HG03457 (cell line): ENCODE results near the gene CX3CL1.
"Not testable (repeated sequence)": the region's sequence is repeated elsewhere in the genome, so short reads cannot be mapped to it uniquely, and the experiment has no call there.

Experiments
- ATAC-seq: cut with Tn5 transposase; IDR thresholded peaks from one replicate; pipeline ENCODE4 v1.9.1; 2021; ENCODE audit warnings: moderate number of reproducible peaks; ENCODE audit not compliant: unreplicated experiment

Gene CX3CL1

GRCh38 chr16:57381791-57382534 is 9.7 kb downstream of the CX3CL1 start:
- ATAC-seq, result no peak

DNA sequence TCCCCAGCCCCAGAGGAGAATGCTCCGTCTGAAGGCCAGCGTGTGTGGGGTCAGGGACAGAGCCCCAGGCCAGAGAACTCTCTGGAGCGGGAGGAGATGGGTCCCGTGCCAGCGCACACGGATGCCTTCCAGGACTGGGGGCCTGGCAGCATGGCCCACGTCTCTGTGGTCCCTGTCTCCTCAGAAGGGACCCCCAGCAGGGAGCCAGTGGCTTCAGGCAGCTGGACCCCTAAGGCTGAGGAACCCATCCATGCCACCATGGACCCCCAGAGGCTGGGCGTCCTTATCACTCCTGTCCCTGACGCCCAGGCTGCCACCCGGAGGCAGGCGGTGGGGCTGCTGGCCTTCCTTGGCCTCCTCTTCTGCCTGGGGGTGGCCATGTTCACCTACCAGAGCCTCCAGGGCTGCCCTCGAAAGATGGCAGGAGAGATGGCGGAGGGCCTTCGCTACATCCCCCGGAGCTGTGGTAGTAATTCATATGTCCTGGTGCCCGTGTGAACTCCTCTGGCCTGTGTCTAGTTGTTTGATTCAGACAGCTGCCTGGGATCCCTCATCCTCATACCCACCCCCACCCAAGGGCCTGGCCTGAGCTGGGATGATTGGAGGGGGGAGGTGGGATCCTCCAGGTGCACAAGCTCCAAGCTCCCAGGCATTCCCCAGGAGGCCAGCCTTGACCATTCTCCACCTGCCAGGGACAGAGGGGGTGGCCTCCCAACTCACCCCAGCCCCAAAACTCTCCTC is 10.4 kb downstream of the CX3CL1 start:
- no peak for ATAC-seq

DNA sequence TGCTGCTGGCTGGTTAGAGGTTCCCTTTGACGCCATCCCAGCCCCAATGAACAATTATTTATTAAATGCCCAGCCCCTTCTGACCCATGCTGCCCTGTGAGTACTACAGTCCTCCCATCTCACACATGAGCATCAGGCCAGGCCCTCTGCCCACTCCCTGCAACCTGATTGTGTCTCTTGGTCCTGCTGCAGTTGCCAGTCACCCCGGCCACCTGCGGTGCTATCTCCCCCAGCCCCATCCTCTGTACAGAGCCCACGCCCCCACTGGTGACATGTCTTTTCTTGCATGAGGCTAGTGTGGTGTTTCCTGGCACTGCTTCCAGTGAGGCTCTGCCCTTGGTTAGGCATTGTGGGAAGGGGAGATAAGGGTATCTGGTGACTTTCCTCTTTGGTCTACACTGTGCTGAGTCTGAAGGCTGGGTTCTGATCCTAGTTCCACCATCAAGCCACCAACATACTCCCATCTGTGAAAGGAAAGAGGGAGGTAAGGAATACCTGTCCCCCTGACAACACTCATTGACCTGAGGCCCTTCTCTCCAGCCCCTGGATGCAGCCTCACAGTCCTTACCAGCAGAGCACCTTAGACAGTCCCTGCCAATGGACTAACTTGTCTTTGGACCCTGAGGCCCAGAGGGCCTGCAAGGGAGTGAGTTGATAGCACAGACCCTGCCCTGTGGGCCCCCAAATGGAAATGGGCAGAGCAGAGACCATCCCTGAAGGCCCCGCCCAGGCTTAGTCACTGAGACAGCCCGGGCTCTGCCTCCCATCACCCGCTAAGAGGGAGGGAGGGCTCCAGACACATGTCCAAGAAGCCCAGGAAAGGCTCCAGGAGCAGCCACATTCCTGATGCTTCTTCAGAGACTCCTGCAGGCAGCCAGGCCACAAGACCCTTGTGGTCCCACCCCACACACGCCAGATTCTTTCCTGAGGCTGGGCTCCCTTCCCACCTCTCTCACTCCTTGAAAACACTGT is 11.3 kb downstream of the CX3CL1 start:
- ATAC-seq, result no peak

GRCh38 chr16:57384248-57385070 is 12.2 kb downstream of the CX3CL1 start:
- ATAC-seq, result no peak

GRCh38 chr16:57385083-57385482 is 12.8 kb downstream of the CX3CL1 start:
- ATAC-seq, result no peak

DNA sequence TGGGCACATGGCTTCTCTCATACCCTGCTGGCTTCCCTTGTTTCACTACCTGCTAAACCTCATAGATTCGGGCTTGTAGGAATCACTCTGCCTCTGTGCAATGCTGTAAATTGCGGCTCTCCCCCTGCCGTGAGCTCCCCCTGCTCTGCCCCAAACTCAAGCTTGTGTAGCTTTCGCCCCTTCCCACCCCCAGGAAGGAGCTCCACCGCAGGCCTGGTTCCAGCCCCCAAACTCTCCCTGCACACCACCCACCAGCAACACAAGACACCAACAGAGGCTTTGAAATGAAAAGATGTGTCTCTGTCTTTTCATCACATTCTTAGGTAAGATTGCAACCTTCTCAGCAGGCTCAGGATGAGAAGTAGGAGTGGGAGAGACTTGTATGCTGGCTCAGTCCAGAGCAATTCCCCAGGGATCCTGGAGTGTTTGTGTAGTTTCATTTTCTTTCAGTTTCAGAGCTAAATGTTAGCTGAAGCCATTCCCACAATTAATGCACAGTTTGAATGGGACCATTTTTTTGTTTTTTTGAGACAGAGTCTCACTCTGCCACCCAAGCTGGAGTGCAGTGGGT is 14.2 kb downstream of the CX3CL1 start:
- ATAC-seq, result no peak

DNA sequence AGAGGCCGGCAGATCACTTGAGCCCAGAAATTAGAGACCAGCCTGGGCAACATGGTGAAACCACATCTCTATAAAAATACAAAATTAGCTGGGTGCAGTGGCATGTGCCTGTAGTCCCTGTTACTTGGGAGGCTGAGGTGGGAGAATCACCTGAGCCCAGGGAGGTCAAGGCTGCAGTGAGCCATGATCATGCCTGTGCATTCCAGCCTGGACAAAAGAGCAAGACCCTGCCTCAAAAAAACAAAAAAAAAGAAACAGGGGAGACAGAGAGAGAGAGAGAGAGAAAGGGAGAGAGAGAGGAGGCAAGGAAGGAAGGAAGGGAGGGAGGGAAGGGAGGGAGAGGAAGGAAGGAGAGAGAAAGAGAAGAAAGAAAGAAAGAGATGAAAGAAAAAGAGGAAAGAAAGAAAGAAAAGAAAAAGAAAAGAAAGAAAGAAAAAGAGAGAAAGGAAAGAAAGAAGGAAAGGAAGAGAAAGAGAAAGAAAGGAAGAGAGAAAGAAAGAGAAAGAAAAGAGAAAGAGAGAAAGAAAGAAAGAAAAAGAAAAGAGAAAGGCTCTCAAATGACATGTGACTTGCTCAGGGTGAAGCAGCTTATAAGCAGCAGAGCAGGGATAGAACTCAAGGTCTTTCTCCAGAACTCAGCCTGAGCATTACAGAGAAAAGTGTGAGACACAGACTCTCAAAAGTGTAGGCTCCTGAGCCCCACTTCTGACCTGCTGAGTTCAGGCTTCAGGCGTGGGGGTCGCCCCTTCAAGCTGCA is 15.5 kb downstream of the CX3CL1 start:
- no peak for ATAC-seq

DNA sequence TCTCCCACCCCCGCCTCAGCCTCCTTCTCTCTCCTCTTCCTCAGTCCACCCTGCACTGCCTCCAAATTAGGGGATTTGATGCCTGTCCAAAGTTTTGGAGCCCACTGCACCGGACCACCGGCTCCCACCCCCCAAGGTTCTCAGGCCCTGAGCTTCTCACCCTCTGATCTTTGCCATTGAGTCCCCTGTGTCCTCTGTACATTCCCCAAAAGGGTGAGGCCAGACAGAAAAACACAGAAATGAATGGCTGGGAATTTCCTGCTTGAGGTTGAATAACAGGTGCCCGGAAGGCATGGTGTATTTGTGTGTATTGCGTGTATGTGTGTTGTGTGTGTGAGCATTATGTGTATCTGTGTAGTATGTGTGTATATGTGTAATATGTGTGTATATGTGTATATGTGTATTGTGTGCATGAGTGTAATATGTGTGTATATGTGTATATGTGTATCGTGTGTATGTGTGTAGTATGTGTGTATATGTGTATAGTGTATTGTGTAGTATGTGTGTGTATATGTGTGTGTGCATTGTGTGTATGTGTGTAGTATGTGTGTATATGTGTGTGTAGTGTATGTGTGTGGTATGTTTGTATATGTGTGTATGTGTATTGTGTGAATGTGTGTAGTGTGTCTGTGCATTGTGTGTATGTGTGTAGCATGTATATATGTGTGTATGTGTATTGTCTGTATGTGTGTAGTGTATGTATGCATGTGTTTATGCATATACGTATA is 16.2 kb downstream of the CX3CL1 start:
- no peak for ATAC-seq

GRCh38 chr16:57389087-57389468 is 16.8 kb downstream of the CX3CL1 start:
- no peak for ATAC-seq

DNA sequence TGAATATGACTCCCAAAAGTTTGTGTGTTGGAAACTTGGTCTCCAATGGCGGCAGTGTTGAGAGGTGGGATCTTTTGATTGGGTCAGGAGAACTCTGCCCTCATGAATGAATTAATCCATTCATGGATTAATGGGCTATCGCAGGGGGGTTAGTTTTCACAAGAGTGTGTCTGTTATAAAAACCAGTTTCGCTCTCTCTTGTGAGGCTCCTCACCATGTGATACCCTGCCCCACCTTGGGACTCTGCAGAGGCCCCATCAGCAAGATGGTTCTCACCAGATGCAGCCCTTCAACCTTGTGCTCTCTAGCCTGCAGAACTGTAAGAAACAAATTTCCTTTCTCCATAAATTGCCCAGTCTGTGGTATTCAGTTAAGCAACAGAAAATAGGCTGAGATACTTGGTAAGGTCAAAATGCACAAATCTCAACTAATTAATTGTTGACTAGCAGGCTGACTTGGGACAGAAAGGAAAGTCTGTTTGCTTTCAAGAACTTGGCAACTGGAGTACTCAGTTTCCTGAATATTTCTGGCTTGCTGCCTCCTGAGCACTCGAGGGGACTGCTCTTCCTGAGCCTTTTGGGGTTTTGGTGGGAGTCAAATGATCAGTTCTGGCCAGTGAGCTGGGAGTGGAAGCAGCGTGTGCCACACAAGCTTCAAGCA is 18.5 kb downstream of the CX3CL1 start:
- no peak for ATAC-seq

- ATAC-seq, result no peak
These were observed 19.0 kb downstream of the CX3CL1 start for GRCh38 chr16:57391300-57391699.

DNA sequence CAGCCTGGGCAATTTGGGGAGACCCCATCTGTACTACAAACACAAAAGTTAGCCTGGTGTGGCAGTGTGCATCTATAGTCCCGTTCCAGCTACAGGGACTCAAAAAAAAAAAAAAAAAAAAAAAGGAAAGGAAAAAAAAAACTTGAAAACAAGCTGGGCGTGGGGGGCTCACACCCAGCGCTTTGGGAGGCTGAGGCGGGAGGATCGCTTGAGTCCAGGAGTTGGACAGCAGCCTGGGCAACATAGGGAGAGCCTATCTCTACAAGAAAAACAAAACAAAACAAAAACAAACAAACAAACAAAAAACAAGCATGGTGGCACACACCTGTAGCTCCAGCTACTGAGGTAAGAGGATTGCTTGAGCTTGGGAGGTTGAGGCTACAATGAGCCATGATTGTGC is 19.4 kb downstream of the CX3CL1 start:
- no peak for ATAC-seq

GRCh38 chr16:57392694-57393093 is 20.4 kb downstream of the CX3CL1 start:
- no peak for ATAC-seq

DNA sequence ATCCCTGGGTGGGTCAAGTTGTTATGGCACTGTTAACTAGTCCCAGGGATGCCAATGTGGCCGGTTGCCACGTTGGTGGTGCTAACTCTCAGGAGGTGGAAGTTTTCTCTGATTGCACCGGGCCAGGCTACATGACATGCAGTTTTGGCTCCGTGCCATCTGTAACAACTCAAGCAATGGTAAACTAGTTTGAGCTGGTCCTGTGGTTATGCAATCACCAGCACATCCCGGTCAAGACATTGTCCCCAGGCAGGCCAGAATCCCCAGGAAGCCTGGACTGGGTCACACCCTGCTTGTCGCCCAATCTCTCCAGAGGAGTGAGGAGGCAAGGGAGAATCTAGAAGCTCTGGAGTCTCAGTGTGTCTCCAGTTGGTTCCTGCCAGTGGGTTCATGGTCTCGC is 22.2 kb downstream of the CX3CL1 start:
- no peak for ATAC-seq

DNA sequence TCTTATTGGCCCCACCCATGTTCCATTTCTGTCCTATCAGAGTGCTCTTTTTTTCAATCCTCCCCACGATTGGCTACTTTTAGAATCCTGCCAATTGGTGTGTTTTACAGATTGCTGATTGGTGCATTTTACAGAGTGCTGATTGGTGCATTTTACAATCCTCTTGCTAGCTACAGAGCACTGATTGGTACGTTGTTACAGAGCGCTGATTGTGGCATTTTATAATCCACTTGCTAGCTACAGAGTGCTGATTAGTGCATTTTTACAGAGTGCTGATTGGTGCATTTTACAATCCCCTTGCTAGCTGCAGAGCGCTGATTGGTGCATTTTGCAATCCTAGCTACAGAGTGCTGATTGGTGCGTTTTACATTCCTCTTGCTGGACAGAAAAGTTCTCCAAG is 22.7 kb downstream of the CX3CL1 start:
- no peak for ATAC-seq

DNA sequence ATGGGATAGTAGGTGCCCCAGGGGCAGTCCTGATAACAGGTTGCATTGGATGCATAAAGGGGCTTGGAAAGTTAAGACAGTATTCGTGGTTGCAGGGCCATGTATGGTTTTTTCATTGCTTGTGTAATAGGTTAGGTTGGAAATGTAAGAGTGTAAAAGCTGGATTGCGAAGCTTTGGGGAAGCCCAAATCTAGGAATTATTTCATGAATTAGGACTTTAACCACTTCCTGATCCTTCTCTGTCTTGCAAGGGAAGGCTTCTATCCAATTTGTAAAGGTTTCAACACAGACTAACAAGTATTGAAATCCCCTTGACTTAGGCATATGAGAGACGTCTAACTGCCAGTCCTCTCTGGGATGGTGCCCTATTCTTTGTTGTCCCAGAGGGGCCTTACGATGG is 24.5 kb downstream of the CX3CL1 start:
- ATAC-seq, result no peak

- ATAC-seq, result not testable (repeated sequence)
These were observed 25.2 kb downstream of the CX3CL1 start for GRCh38 chr16:57397493-57397892.

GRCh38 chr16:57401943-57402640 is 29.8 kb downstream of the CX3CL1 start:
- ATAC-seq, result no peak
